Nephron progenitor cell (in vitro differentiated cells): ENCODE results near the gene FANCB.

ENCODE experiments used
- DNase-seq: peaks from one replicate; pipeline ENCODE4 v3.0.0; 2021
- H3K27ac Mint-ChIP-seq: 2 replicates; pipeline ENCODE4 v1.8.0; 2021; ENCODE audit warnings: mild to moderate bottlenecking, moderate library complexity, mixed read lengths
- H3K27me3 Mint-ChIP-seq: 2 replicates; pipeline ENCODE4 v1.8.0; 2021; ENCODE audit warnings: mild to moderate bottlenecking, low read depth, mixed read lengths; ENCODE audit not compliant: poor library complexity
- H3K36me3 Mint-ChIP-seq: 2 replicates; pipeline ENCODE4 v1.8.0; 2021; ENCODE audit warnings: low read depth, mixed read lengths
- H3K4me1 Mint-ChIP-seq: 2 replicates; pipeline ENCODE4 v1.8.0; 2021; ENCODE audit warnings: mixed read lengths
- H3K4me3 Mint-ChIP-seq: 2 replicates; pipeline ENCODE4 v1.8.0; 2021; ENCODE audit warnings: mild to moderate bottlenecking, moderate library complexity, mixed read lengths
- H3K9me3 Mint-ChIP-seq: 2 replicates; pipeline ENCODE4 v1.8.0; 2021; ENCODE audit warnings: mild to moderate bottlenecking, moderate library complexity, mixed read lengths
- CTCF ChIP-seq: fragments of 200-600 bp; sonication (generic); IDR thresholded peaks from 2 replicates; pipeline ENCODE4 v1.5.0; 2021; ENCODE audit warnings: antibody characterized with exemption

The FANCB gene

GRCh38 chrX:14819769-14820168 is 53.1 kb downstream of the FANCB start:
- H3K4me3 Mint-ChIP-seq: no peak overlapping the region
- DNase-seq: no peak
- H3K27ac Mint-ChIP-seq: no peak overlapping the region
- no peaks in the 10 kb centered on the region for H3K4me1 Mint-ChIP-seq
- peaks cover 33% of the 10 kb centered on the region for H3K9me3 Mint-ChIP-seq
- no peaks in the 10 kb centered on the region for H3K27me3 Mint-ChIP-seq
- H3K36me3 Mint-ChIP-seq: no peaks in the 10 kb centered on the region
- TF ChIP-seq CTCF: no peak

- Mint-ChIP-seq H3K27me3 (no peaks in the 10 kb centered on the region), H3K27ac (no peak overlapping the region), H3K4me1 (no peaks in the 10 kb centered on the region), H3K9me3 (peaks cover 26% of the 10 kb centered on the region), H3K4me3 (no peak overlapping the region), H3K36me3 (no peaks in the 10 kb centered on the region)
- no peak for DNase-seq
- no peak for TF ChIP-seq CTCF
Observed at GRCh38 chrX:14817571-14817970, 55.3 kb downstream of the FANCB start.

DNA sequence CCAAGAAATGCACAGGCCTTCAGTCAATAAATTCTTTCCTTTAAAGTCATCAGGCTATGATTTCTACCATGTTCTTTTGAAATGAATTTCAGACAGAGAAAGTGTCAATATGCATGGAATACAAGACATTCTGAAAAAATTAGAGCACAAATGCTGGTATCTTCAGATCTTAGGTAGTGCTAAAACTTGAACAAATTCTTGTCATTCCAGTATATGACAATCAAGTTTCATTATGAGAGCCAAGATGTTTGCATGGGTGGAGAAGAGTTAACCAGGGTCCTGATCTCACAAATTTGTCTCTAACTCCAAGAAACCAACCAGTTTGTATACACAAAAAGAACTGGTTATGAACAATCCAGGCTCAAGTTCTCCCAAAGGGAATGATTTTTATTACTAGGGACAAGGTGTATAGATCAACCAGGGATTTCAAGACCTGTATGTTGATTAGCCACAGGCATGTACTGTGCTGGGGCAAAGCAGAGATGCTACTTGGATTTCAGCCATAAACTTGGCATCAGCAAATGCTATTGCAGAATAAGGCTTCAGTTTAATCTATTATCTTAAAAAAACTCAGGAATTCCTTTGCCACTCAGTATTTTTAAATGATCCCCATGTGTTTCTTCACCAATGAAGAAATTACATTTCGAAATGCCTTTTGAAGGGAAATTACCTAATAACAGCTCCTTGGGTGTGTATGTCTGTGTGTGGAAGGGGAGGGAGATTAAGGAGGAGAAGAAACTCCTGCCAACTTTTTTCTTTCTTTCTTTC is 69.7 kb downstream of the FANCB start:
- H3K4me3 Mint-ChIP-seq: no peak overlapping the region
- no peaks in the 10 kb centered on the region for H3K4me1 Mint-ChIP-seq
- peaks cover 22% of the 10 kb centered on the region for H3K36me3 Mint-ChIP-seq
- H3K9me3 Mint-ChIP-seq: peaks cover 53% of the 10 kb centered on the region
- no peak for TF ChIP-seq CTCF
- H3K27me3 Mint-ChIP-seq: peaks cover 4% of the 10 kb centered on the region
- no peak overlapping the region for H3K27ac Mint-ChIP-seq
- no peak for DNase-seq

DNA sequence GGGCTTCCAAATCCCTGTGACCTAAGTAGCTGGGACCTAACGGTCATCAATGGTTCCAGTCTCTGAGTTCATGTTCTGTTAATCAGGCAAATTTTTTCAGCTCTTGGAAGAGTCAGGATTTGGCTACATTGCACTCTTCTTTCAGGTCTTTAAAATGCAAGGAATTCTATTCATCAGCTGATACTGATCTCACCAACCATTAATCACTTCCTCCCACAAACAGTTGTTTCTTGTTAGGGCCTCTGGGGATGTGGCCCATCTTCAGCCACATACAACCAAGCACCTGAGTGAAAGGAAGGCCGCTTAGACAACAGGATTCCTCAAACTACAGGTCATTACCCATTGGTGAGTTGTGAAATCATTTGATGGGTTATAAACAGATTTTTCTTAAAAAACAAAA is 71.7 kb downstream of the FANCB start:
- no peaks in the 10 kb centered on the region for H3K4me1 Mint-ChIP-seq
- no peak overlapping the region for H3K4me3 Mint-ChIP-seq
- H3K9me3 Mint-ChIP-seq: peaks cover 39% of the 10 kb centered on the region
- peaks cover 4% of the 10 kb centered on the region for H3K27me3 Mint-ChIP-seq
- TF ChIP-seq CTCF: no peak
- H3K36me3 Mint-ChIP-seq: peaks cover 14% of the 10 kb centered on the region
- no peak overlapping the region for H3K27ac Mint-ChIP-seq
- no peak for DNase-seq

GRCh38 chrX:14798805-14799397 is 74.0 kb downstream of the FANCB start:
- Mint-ChIP-seq H3K27ac (no peak overlapping the region), H3K36me3 (peaks cover 10% of the 10 kb centered on the region), H3K4me3 (no peak overlapping the region), H3K27me3 (no peaks in the 10 kb centered on the region), H3K9me3 (peaks cover 24% of the 10 kb centered on the region), H3K4me1 (no peaks in the 10 kb centered on the region)
- DNase-seq: no peak
- TF ChIP-seq CTCF: no peak
